HG03469 (cell line): ENCODE results near the gene TCF7L1.

Experiments
- ATAC-seq: cut with Tn5 transposase; IDR thresholded peaks from one replicate; pipeline ENCODE4 v1.9.1; 2021; ENCODE audit warnings: mild to moderate bottlenecking, moderate library complexity, moderate number of reproducible peaks; ENCODE audit not compliant: unreplicated experiment

Gene TCF7L1

GRCh38 chr2:85275984-85276540, 142.9 kb downstream of the TCF7L1 start:
- ATAC-seq, result no peak

- no peak for ATAC-seq
Observed at GRCh38 chr2:85276571-85277118, 143.5 kb downstream of the TCF7L1 start.

GRCh38 chr2:85277416-85278158, 144.4 kb downstream of the TCF7L1 start:
- ATAC-seq, result no peak

GRCh38 chr2:85278361-85278760, 145.2 kb downstream of the TCF7L1 start:
- no peak for ATAC-seq

- no peak for ATAC-seq
Observed at GRCh38 chr2:85281553-85281952, 148.4 kb downstream of the TCF7L1 start.

GRCh38 chr2:85282914-85283313, 149.7 kb downstream of the TCF7L1 start:
- ATAC-seq, result no peak

- ATAC-seq, result no peak
Observed at GRCh38 chr2:85283641-85284040, 150.4 kb downstream of the TCF7L1 start.

- no peak for ATAC-seq
Observed at GRCh38 chr2:85286918-85287317, 153.7 kb downstream of the TCF7L1 start.

- ATAC-seq, result no peak
Observed at GRCh38 chr2:85287721-85288120, 154.5 kb downstream of the TCF7L1 start.

- ATAC-seq, result no peak
Observed at GRCh38 chr2:85288244-85288725, 155.1 kb downstream of the TCF7L1 start.

GRCh38 chr2:85291425-85292023, 158.3 kb downstream of the TCF7L1 start:
- ATAC-seq, result no peak

- ATAC-seq, result no peak
Observed at GRCh38 chr2:85302121-85302520, 168.9 kb downstream of the TCF7L1 start.

GRCh38 chr2:85303780-85304531, 170.8 kb downstream of the TCF7L1 start:
- ATAC-seq, result no peak

GRCh38 chr2:85307527-85307897, 174.3 kb downstream of the TCF7L1 start:
- no peak for ATAC-seq

- no peak for ATAC-seq
Observed at GRCh38 chr2:85308201-85308600, 175.0 kb downstream of the TCF7L1 start.

GRCh38 chr2:85308896-85309555, 175.8 kb downstream of the TCF7L1 start:
- no peak for ATAC-seq

- ATAC-seq, result no peak
Observed at GRCh38 chr2:85309699-85310321, 176.6 kb downstream of the TCF7L1 start.

GRCh38 chr2:85310330-85310729, 177.1 kb downstream of the TCF7L1 start:
- peak; percentile 37 for ATAC-seq

- ATAC-seq, result no peak
Observed at GRCh38 chr2:85312404-85312803, 179.2 kb downstream of the TCF7L1 start.

GRCh38 chr2:85314884-85315242, 181.7 kb downstream of the TCF7L1 start:
- no peak for ATAC-seq
